Pancreas (tissue), 10 donors: Measurements from ENCODE around the gene DLG2. TPM values are rescaled to one million over a fixed set of nuclear protein-coding genes. Genes with fewer than 3 reads are reported as not detected.

Experiments used
- ATAC-seq, 4 donors: fragments of 200-7000 bp; cut with Tn5 transposase; one replicate each; pipeline versions ENCODE4 v1.8.0 to v1.9.1; 2020; ENCODE audit warnings: mild to moderate bottlenecking in 4 of 4, moderate library complexity in 4 of 4
- DNase-seq, 6 donors: peaks; one replicate each; pipeline ENCODE4 v3.0.0-alpha.2; 2020
- FAIRE-seq: peaks from 2 replicates; lab custom pipeline; 2012; peaks lifted over from hg19 to GRCh38; lab: Jason Lieb, UNC
- H3K27ac ChIP-seq, 4 donors: fragments of 200-600 bp; sonication (generic); 1 replicate in 3 of 4; 2 replicates in 1 of 4; pipeline versions ENCODE4 v1.5.0 to v1.8.0; 2020
- H3K27me3 ChIP-seq, 4 donors: fragments of 200-600 bp; one replicate each; pipeline ENCODE4 v1.8.0; 2021
- H3K36me3 ChIP-seq, 3 donors: fragments of 200-600 bp; sonication (generic) in 1 of 3; one replicate each; pipeline versions ENCODE4 v1.5.0 to v1.8.0; 2020 to 2021
- H3K4me1 ChIP-seq, 3 donors: fragments of 200-600 bp; one replicate each; pipeline ENCODE4 v1.8.0; 2021
- H3K4me3 ChIP-seq, 4 donors: fragments of 200-600 bp; sonication (generic) in 2 of 4; one replicate each; pipeline versions ENCODE4 v1.5.0 to v1.8.0; 2020 to 2021
- H3K9me3 ChIP-seq, 4 donors: fragments of 200-600 bp; one replicate each; pipeline ENCODE4 v1.8.0; 2021
- CTCF ChIP-seq, 4 donors: fragments of 200-600 bp; sonication (generic) in 3 of 4; IDR thresholded peaks; one replicate each; pipeline versions ENCODE4 v1.5.0 to v1.8.0; 2021; ENCODE audit warnings: antibody characterized with exemption in 4 of 4
- WGBS, 2 donors: extraction: QIAGEN DNeasy Blood & Tissue Kit; methylation state at CpG; one replicate each; pipeline ENCODE4 v1.1.7; 2013; 5-methylcytosine and 5-hydroxymethylcytosine counted together
- intact Hi-C, 3 donors: fragments of 100-400 bp; cut with DNase I; formaldehyde crosslinking; loops; one replicate each; pipeline versions ENCODE4 v1.11.1 to v1.14.2; 2022
- polyA plus RNA-seq, 2 donors: library from polyadenylated mRNA; stranded (reverse); fragments of 200-250 nt; gene quantifications; one replicate each; pipeline ENCODE4 v1.2.3, GENCODE V29; 2013
- total RNA-seq, 6 donors: library from RNA; stranded (reverse); fragmentation: NEBNext Ultra II Directional in 4 of 6; extraction: Animal tissue kit (Norgen Biotek cat#: 25700) in 4 of 6; gene quantifications; one replicate each; pipeline versions ENCODE4 v1.2.1 to v1.2.4, GENCODE V29; 2021 to 2023
- donor health status: healthy with polysubstance abuse.
- donor health status: DM: no; HTN: no; CAD: no; lungs with moderate emphysema.
- donor health status: DM: no; HTN: no; CAD: no.
- donor health status: control.
- donor health status: control.
- donor health status: Bipolar disorder and iron deficiency.
- donor health status: DM: yes; HTN: yes; CAD: no.
- donor health status: DM: no; HTN: no; CAD: no.
- donor health status: DM: no; HTN: no; CAD: no.
- donor health status: DM: yes; HTN: yes; CAD: no.

The DLG2 gene
- total and polyA plus RNA-seq, 8 donors, result 1.2 to 5.4 (median 3.6) TPM

GRCh38 chr11:85652786-85653447, 25.8 kb upstream of the DLG2 start:
- intact Hi-C loops, result no loop called here
- DNase-seq (no peak), FAIRE-seq (no peak), ATAC-seq (no peak)
- no peaks in the 10 kb centered on the region for H3K9me3 ChIP-seq
- TF ChIP-seq CTCF (IDR thresholded peaks at IDR 0.05), result no peak
- H3K4me3 ChIP-seq, result no peak overlapping the region
- H3K4me1 ChIP-seq, result peaks cover 0 to 19% (median 15%) of the 10 kb centered on the region in 3 donors
- H3K27ac ChIP-seq, result no peak overlapping the region
- H3K27me3 ChIP-seq, result no peaks in the 10 kb centered on the region
- H3K36me3 ChIP-seq, result peaks cover 0 to 18% (median 13%) of the 10 kb centered on the region in 3 donors
- 39 to 41% methylated on average over 3 of the region's 3 CpGs for WGBS, 2 donors

DNA sequence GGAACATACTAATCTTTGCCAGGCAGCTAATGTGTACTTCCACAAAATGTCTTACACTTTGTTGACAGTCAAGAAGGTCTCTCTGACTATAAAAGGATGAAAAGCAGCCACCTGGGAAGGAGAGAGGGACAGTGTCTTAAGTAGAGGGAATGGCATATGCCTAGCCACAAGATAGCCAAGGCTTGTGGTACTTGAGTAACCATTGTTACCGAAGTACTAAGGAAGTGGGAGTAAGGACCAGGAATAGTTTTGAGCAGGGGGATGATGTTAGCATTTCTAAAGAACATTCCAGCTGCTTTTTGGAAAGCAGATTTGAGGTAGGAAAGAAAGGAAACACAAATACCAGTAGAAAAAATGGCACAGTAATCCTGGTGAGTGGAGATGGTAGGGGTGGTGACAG, 24.0 kb upstream of the DLG2 start:
- WGBS, 2 donors, result 83 to 84% methylated on average over 1 of the region's 1 CpG

DNA sequence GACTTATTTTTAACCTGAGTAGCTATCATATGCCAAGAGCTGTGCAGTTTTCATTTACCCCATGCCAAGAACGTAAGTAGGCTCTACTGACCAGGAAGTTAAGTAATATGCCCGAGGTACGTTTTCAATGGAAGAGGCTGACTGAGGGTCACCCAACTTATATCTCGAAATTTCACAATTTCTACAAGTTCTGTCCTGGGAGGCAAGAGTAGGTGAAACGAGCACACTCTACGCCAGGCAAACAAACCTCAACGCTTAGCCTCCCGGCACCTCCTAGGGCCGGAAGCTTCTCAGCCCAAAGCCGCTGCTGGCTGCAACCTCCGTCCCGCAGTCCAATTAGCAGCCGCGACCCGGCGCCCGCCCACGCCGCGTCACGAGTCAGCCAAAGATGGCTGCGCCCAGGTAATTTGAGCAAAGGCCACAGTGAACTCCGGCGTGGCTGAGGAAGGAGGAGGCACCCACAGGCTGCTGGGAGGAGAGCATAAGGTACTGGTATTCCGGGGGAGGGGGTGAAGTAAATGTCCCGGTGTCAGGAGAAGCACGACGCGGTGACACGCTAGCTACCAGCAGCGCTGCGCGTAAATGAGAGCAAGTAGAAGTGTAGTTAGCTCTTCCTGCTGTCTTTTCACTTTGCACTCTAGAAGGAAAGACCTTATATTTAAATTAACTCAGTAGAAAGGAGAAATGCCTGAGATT, 20.6 kb upstream of the DLG2 start, which contains the start of gene TMEM126A:
Gene TMEM126A, plus strand, starts transcription at position 364 of the 696 bp plus-strand sequence. CDS start 2,289 bp downstream, outside the sequence.
- DNase-seq (peak; percentile 86 to 95 (median 91)), ATAC-seq (peak; percentile 98 to 100 (median 98)), FAIRE-seq (peak; percentile 26)
- Histone ChIP-seq H3K27me3 (no peaks in the 10 kb centered on the region), H3K4me3 (peak within 1 kb of the TSS; percentile 41 to 61 (median 49)), H3K36me3 (no peaks in the 10 kb centered on the region), H3K4me1 (peaks cover 7 to 22% (median 16%) of the 10 kb centered on the region in 3 donors), H3K9me3 (no peaks in the 10 kb centered on the region), H3K27ac (peak within 1 kb of the TSS; percentile 68 to 87 (median 77))
- TF ChIP-seq CTCF (IDR thresholded peaks at IDR 0.05), result no peak
- intact Hi-C loops, result no loop called here
- WGBS, 2 donors, result 0% methylated on average over 33 of the region's 33 CpGs

More for the DNA sequence above, 24.0 kb upstream of the DLG2 start:
- Histone ChIP-seq H3K4me3 (no peak overlapping the region), H3K27me3 (no peaks in the 10 kb centered on the region), H3K27ac (no peak overlapping the region), H3K4me1 (peaks cover 7 to 25% (median 22%) of the 10 kb centered on the region in 3 donors), H3K9me3 (no peaks in the 10 kb centered on the region), H3K36me3 (peaks cover 0 to 5% (median 1%) of the 10 kb centered on the region in 3 donors)
- FAIRE-seq (no peak), ATAC-seq (no peak), DNase-seq (no peak)
- intact Hi-C loops, result no loop called here
- no peak for TF ChIP-seq CTCF (IDR thresholded peaks at IDR 0.05)

- ATAC-seq (peak; percentile 2 to 36 (median 16)), FAIRE-seq (no peak), DNase-seq (no peak)
- H3K9me3 ChIP-seq, result no peaks in the 10 kb centered on the region
- H3K27me3 ChIP-seq, result no peaks in the 10 kb centered on the region
- H3K4me3 ChIP-seq, result peak overlapping the region; percentile 41 to 61 (median 49)
- WGBS, 2 donors, result 8 to 10% methylated on average over 2 of the region's 2 CpGs
- intact Hi-C loops, result no loop called here
- H3K4me1 ChIP-seq, result peaks cover 7 to 22% (median 15%) of the 10 kb centered on the region in 3 donors
- TF ChIP-seq CTCF (IDR thresholded peaks at IDR 0.05), result no peak
- peak overlapping the region; percentile 68 to 87 (median 77) for H3K27ac ChIP-seq
- no peaks in the 10 kb centered on the region for H3K36me3 ChIP-seq
Observed at GRCh38 chr11:85647078-85647477, 19.9 kb upstream of the DLG2 start.
